ENCODE measurements around the gene DNAJB9.

- TF ChIP-seq PATZ1 (tag by site-specific recombination; IDR thresholded peaks at IDR 0.05) (no peak), ZBTB20 (tag by site-specific recombination; IDR thresholded peaks at IDR 0.05) (no peak), ZFP41 (tag by site-specific recombination; IDR thresholded peaks at IDR 0.05; ENCODE audit: borderline replicate concordance) (no peak), IKZF3 (tag by site-specific recombination; IDR thresholded peaks at IDR 0.05) (no peak), CTCF (tag by site-specific recombination; IDR thresholded peaks at IDR 0.05) (no peak), KLF16 (tag by site-specific recombination; IDR thresholded peaks at IDR 0.05) (no peak), ZNF114 (tag by site-specific recombination; IDR thresholded peaks at IDR 0.05) (no peak), SP2 (tag by site-specific recombination; IDR thresholded peaks at IDR 0.05) (no peak), SETDB1 (IDR thresholded peaks at IDR 0.05; ENCODE audit: insufficient read length, low read length) (no peak), ZBTB11 (tag by site-specific recombination; conservative IDR thresholded peaks at IDR 0.05; ENCODE audit: low read depth) (no peak), ZNF274 (IDR thresholded peaks at IDR 0.05; ENCODE audit: low read length) (no peak), ZNF274 (tag by site-specific recombination; IDR thresholded peaks at IDR 0.05; ENCODE audit: borderline replicate concordance) (no peak), ZNF670 (tag by site-specific recombination; IDR thresholded peaks at IDR 0.05; ENCODE audit: low read depth) (no peak)
Observed at GRCh38 chr7:108581655-108582491, 12.2 kb downstream of the DNAJB9 start.
